ENCODE measurements around the gene HOXA3.

Gene HOXA3

GRCh38 chr7:27105301-27106031, 46.9 kb downstream of the HOXA3 start:
- Histone ChIP-seq H3K4me1 (no peaks in the 10 kb centered on the region), H3K9ac (no peak overlapping the region), H4K20me1 (no peaks in the 10 kb centered on the region), H3K4me3 (no peak overlapping the region), H3K9me3 (replicated peaks in 1 of 11) (peaks cover 31 to 77% (median 55%) of the 10 kb centered on the region in 11 experiments), H3K27ac (no peak overlapping the region), H3K36me3 (no peaks in the 10 kb centered on the region; a peak in 1 of 22 replicates), H3K4me2 (no peak overlapping the region), H3K27me3 (no peaks in the 10 kb centered on the region)
- no peak for TF ChIP-seq Cebpa-rat (IDR thresholded peaks at IDR 0.05)

DNA sequence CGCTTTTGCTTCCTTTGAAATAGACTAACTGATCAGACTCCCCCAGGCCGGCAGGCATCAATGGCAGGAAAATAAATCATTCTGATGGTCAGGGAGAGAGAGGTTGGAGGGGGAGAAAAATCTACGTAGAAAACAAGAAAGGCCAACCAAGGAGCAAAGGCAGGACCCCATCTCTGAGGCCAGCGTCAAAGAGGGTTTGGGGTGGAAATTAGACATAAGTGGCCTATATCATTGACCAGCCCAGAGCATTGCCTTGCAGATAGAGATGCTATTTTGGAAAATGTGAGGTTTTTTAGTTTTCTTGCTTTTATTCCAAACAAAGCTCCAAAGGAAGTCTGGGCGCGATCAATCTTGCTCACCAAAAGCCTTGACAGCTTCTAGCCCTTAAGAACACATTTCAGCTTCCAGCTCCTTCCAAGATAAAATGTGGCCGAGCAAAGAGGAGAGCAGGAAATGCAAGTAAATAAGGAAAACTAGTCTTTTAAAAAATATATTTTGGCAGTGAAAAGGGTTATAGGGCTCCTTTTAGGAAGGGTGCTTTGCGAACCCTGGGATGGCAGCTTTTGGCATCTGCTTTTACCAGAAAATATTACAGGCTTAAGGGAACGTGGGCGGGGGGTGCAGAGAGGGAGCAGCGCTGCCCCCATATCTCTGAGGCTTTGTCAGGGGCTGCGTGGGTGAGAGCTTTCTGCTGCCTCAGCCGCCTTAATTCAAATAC, 47.9 kb downstream of the HOXA3 start:
- Histone ChIP-seq H3K27me3 (no peaks in the 10 kb centered on the region), H3K4me1 (no peaks in the 10 kb centered on the region)

GRCh38 chr7:27103489-27104226, 48.7 kb downstream of the HOXA3 start:
- H3K4me3 ChIP-seq, result no peak overlapping the region
- H3K36me3 ChIP-seq, result no peaks in the 10 kb centered on the region; a peak in 1 of 22 replicates
- no peaks in the 10 kb centered on the region for H3K4me1 ChIP-seq
- no peak overlapping the region for H3K27ac ChIP-seq
- peaks cover 33 to 64% (median 51%) of the 10 kb centered on the region in 11 experiments for H3K9me3 ChIP-seq (replicated peaks in 1 of 11)
- H3K27me3 ChIP-seq, result peaks cover 0 to 6% (median 0%) of the 10 kb centered on the region in 11 experiments; a peak in 4 of 22 replicates
- no peak for TF ChIP-seq Cebpa-rat (IDR thresholded peaks at IDR 0.05)
- no peak overlapping the region for H3K4me2 ChIP-seq
- no peaks in the 10 kb centered on the region for H4K20me1 ChIP-seq
- no peak overlapping the region for H3K9ac ChIP-seq

More for the DNA sequence above, 47.9 kb downstream of the HOXA3 start:
- Histone ChIP-seq H3K4me3 (no peak overlapping the region), H4K20me1 (no peaks in the 10 kb centered on the region), H3K27ac (no peak overlapping the region), H3K9me3 (replicated peaks in 1 of 11) (peaks cover 27 to 68% (median 52%) of the 10 kb centered on the region in 11 experiments), H3K4me2 (no peak overlapping the region), H3K9ac (no peak overlapping the region), H3K36me3 (no peaks in the 10 kb centered on the region; a peak in 1 of 22 replicates)
- no peak for TF ChIP-seq Cebpa-rat (IDR thresholded peaks at IDR 0.05)

GRCh38 chr7:27102581-27103442, 49.6 kb downstream of the HOXA3 start, which contains the start of gene HOXA2:
Gene HOXA2, minus strand, starts transcription at chr7:27102683. Its CDS starts 183 bp downstream, at chr7:27102500.
- no peak for TF ChIP-seq Cebpa-rat (IDR thresholded peaks at IDR 0.05)
- Histone ChIP-seq H3K4me1 (no peaks in the 10 kb centered on the region), H3K9ac (no peak within 1 kb of the TSS), H3K4me3 (no peak within 1 kb of the TSS), H3K9me3 (replicated peaks in 1 of 11) (peaks cover 36 to 64% (median 50%) of the 10 kb centered on the region in 11 experiments), H3K27ac (no peak within 1 kb of the TSS), H3K4me2 (no peak within 1 kb of the TSS), H3K27me3 (peaks cover 0 to 12% (median 0%) of the 10 kb centered on the region in 11 experiments; a peak in 6 of 22 replicates), H4K20me1 (no peaks in the 10 kb centered on the region), H3K36me3 (no peaks in the 10 kb centered on the region; a peak in 1 of 22 replicates)

DNA sequence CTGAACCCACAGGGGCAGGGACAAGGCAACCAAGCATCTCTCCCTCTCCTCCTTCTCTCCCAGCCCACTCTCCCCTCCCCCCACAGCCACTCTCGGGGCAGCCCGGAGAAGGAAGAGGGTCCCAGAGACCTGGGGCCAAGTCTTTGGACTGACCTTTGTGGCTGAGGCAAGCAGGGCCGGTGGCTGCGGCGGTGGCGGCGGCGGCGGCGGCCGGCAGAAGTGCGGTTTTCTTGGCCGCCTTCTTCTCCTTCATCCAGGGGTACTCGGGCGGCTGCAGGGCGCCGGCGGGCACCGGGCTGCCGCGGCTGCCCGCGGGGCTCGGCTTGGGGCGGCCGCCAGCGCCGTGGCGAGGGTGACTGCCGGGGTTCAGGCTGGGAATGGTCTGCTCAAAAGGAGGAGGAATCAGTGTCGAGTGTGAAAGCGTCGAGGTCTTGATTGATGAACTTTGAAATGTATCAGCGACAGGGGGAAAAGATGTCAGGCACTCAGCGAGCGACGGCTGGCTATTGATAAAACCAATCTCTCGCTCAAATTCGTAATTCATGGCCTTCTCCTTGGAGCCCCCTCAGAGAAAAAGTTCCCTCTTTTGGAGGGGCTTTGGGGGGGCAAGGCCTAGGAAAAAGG, 50.3 kb downstream of the HOXA3 start:
- Histone ChIP-seq H3K4me2 (no peak overlapping the region), H4K20me1 (no peaks in the 10 kb centered on the region), H3K27ac (no peak overlapping the region), H3K4me1 (no peaks in the 10 kb centered on the region; a peak in 1 of 20 replicates), H3K9me3 (replicated peaks in 1 of 11) (peaks cover 30 to 63% (median 46%) of the 10 kb centered on the region in 11 experiments), H3K27me3 (peaks cover 0 to 14% (median 0%) of the 10 kb centered on the region in 11 experiments; a peak in 6 of 22 replicates), H3K36me3 (no peaks in the 10 kb centered on the region; a peak in 1 of 22 replicates), H3K4me3 (no peak overlapping the region), H3K9ac (no peak overlapping the region)
- TF ChIP-seq Cebpa-rat (IDR thresholded peaks at IDR 0.05), result no peak

DNA sequence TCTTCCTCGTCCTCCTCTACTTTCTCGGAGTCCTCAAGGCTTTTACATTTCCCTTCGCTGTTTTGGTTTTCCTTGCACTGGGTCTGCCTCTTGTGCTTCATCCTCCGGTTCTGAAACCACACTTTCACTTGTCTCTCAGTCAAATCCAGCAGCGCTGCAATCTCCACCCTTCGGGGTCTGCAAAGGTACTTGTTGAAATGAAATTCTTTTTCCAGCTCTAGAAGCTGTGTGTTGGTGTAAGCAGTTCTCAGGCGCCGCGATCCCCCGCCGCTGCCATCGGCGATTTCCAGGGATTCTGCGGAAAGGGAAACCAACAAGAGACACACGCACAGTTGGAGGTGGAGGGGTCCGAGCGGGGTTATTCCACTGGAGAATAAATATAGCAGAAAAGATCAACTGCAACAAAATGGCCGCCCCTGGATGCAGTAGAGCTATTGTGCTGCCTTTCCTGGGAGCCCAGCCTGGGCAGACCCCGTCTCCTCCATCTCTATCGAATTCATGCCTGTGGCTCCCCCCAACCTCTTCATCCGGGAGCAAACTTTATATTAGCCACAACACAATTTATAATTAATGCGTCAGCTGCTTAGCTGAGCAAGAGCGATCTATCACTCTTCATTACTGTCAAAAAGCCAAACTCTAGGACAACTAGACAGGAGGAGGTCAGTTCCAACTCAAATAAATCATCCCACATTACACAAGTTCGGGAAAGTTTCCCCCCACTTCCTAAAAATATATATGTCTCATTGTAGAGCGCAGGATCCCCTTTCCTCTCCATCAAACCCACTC, 51.0 kb downstream of the HOXA3 start:
- H3K9me3 ChIP-seq (replicated peaks in 1 of 11), result peaks cover 30 to 64% (median 46%) of the 10 kb centered on the region in 11 experiments
- TF ChIP-seq Cebpa-rat (IDR thresholded peaks at IDR 0.05), result no peak
- H3K9ac ChIP-seq, result no peak overlapping the region
- H3K27me3 ChIP-seq, result peaks cover 0 to 14% (median 0%) of the 10 kb centered on the region in 11 experiments; a peak in 6 of 22 replicates
- H3K4me1 ChIP-seq, result no peaks in the 10 kb centered on the region; a peak in 1 of 20 replicates
- H4K20me1 ChIP-seq, result no peaks in the 10 kb centered on the region
- no peak overlapping the region for H3K27ac ChIP-seq
- H3K4me2 ChIP-seq, result no peak overlapping the region
- no peak overlapping the region for H3K4me3 ChIP-seq
- no peaks in the 10 kb centered on the region for H3K36me3 ChIP-seq

- no peaks in the 10 kb centered on the region; a peak in 1 of 20 replicates for H3K4me1 ChIP-seq
- H3K27me3 ChIP-seq, result peaks cover 0 to 14% (median 0%) of the 10 kb centered on the region in 11 experiments; a peak in 6 of 22 replicates
- H3K4me2 ChIP-seq, result no peak overlapping the region
- H3K9me3 ChIP-seq (replicated peaks in 1 of 11), result peaks cover 31 to 64% (median 47%) of the 10 kb centered on the region in 11 experiments
- no peaks in the 10 kb centered on the region for H4K20me1 ChIP-seq
- H3K27ac ChIP-seq, result no peak overlapping the region
- no peaks in the 10 kb centered on the region for H3K36me3 ChIP-seq
- H3K4me3 ChIP-seq, result no peak overlapping the region
- no peak for TF ChIP-seq Cebpa-rat (IDR thresholded peaks at IDR 0.05)
- H3K9ac ChIP-seq, result no peak overlapping the region
These were observed 51.7 kb downstream of the HOXA3 start for GRCh38 chr7:27100694-27101170.

All from BLaER1 treated with 17β-estradiol and CSF1 and Interleukin-3, amounts not matched to agents 10 nM and 100 nM (cell line).